Measurements from ENCODE around the gene CATSPER1. TPM values are rescaled to one million over a fixed set of nuclear protein-coding genes. Genes with fewer than 3 reads are reported as not detected.
A peak's percentile ranks its signal among the peaks of the same experiment; 100 is the strongest.

Gene CATSPER1
- total RNA-seq, 1 experiment from 2014 or later: 2.4 TPM

- Histone ChIP-seq H4K20me1 (ENCODE audit: insufficient read depth) (no peaks in the 10 kb centered on the region), H3K36me3 (ENCODE audit: control insufficient read depth in 1 of 2, insufficient read depth in 2 of 2, low read length in 2 of 2) (peaks cover 11 to 21% of the 10 kb centered on the region in 2 experiments), H3K79me2 (ENCODE audit: insufficient read depth, low read length) (peaks cover 20% of the 10 kb centered on the region), H3K27ac (ENCODE audit: low read depth, low read length) (peak overlapping the region; percentile 46), H3K27me3 (ENCODE audit: insufficient read depth, low read length) (no peaks in the 10 kb centered on the region), H3K4me1 (ENCODE audit: control insufficient read depth in 1 of 2, insufficient read depth in 2 of 2, low read length in 2 of 2) (peaks cover 52 to 90% of the 10 kb centered on the region in 2 experiments), H3K4me2 (ENCODE audit: low read length) (peak overlapping the region; percentile 36), H3K9me3 (ENCODE audit: control insufficient read depth in 1 of 2, insufficient read depth in 1 of 2, low read depth in 1 of 2, low read length in 2 of 2) (no peaks in the 10 kb centered on the region), H3K4me3 (replicated peaks in 1 of 2; ENCODE audit: low read depth in 1 of 2, low read length in 2 of 2) (no peak overlapping the region), H2AFZ (ENCODE audit: low read depth, low read length, poor library complexity, severe bottlenecking) (no peak overlapping the region), H3K9ac (ENCODE audit: low read length) (peak overlapping the region; percentile 11), H3K9me2 (ENCODE audit: insufficient read depth) (no peaks in the 10 kb centered on the region)
- ChIA-PET CTCF (interaction anchor here (0.6 to 1.3 kb wide), 2 partner anchors 14 to 149 kb away, joined by 3 to 5 read pairs; partner anchors contain the start of gene MUS81), RAD21 (ENCODE audit: low non-redundant PET in 1 of 2, low total read pairs in 2 of 2, uncharacterized antibody in 2 of 2, unreplicated experiment in 2 of 2) (no interaction called here), POLR2A (interaction anchor here (1.1 kb wide), 2 partner anchors 59 to 119 kb away, joined by 4 read pairs; partner anchors contain the start of gene CCDC85B)
- intact Hi-C loops (cut with micrococcal nuclease): no loop called here
- no TSS peak for BruUV-seq (replicated peaks)
- ATAC-seq (no peak), DNase-seq (ENCODE audit: low read depth, low spot score) (no peak)
- TF ChIP-seq POLR2AphosphoS5 (IDR thresholded peaks at IDR 0.05; ENCODE audit: low read depth, low read length): no peak
- TF ChIP-seq CTCF (IDR thresholded peaks at IDR 0.05 in 2 of 3, conservative IDR thresholded peaks at IDR 0.05 in 1 of 3; ENCODE audit: borderline replicate concordance in 1 of 3, insufficient read depth in 1 of 3, low read depth in 2 of 3, low read length in 2 of 3): no peak
- no peak for TF ChIP-seq MAX (IDR thresholded peaks at IDR 0.05)
- no peak for TF ChIP-seq YY1 (IDR thresholded peaks at IDR 0.05; ENCODE audit: extremely low read depth, insufficient replicate concordance, low read depth, low read length)
- TF ChIP-seq FOSL1 (IDR thresholded peaks at IDR 0.05; ENCODE audit: low read depth): no peak
- TF ChIP-seq CBX3 (IDR thresholded peaks at IDR 0.05; ENCODE audit: low read depth): no peak
- no peak for TF ChIP-seq ATF3 (IDR thresholded peaks at IDR 0.05)
- TF ChIP-seq CEBPB (IDR thresholded peaks at IDR 0.05; ENCODE audit: low read depth): no peak
- no peak for TF ChIP-seq SIN3A (IDR thresholded peaks at IDR 0.05; ENCODE audit: low read depth)
These were observed 17.7 kb downstream of the CATSPER1 start for GRCh38 chr11:66008468-66009101.

Data from HCT116 (cell line).